H9 (cell line): Measurements from ENCODE around the gene EDC3. TPM values are rescaled to one million over a fixed set of nuclear protein-coding genes. Genes with fewer than 3 reads are reported as not detected.

Source experiments
- DNase-seq: peaks from one replicate; pipeline ENCODE4 v3.0.0-alpha.2; 2017
- H2AFZ ChIP-seq: one replicate; pipeline ENCODE4 v1.6.1; 2013; ENCODE audit warnings: mild to moderate bottlenecking, low read length, control low read depth, moderate library complexity
- H2AK5ac ChIP-seq: 2 replicates; pipeline ENCODE4 v1.6.1; 2013; ENCODE audit warnings: low read length, control low read depth, mixed read lengths; ENCODE audit not compliant: insufficient read length
- H2BK120ac ChIP-seq: one replicate; pipeline ENCODE4 v1.6.1; 2013; ENCODE audit warnings: low read depth, mild to moderate bottlenecking, low read length, control low read depth, inconsistent platforms; ENCODE audit not compliant: poor library complexity, severe bottlenecking
- H2BK12ac ChIP-seq: 2 replicates; pipeline ENCODE4 v1.6.1; 2013; ENCODE audit warnings: low read length, control low read depth, mixed read lengths, low read depth; ENCODE audit not compliant: insufficient read length
- H2BK15ac ChIP-seq: 2 replicates; pipeline ENCODE4 v1.6.1; 2013; ENCODE audit warnings: low read depth, low read length, control low read depth
- H2BK20ac ChIP-seq: one replicate; pipeline ENCODE4 v1.6.1; 2013; ENCODE audit warnings: low read depth, mild to moderate bottlenecking, low read length, control low read depth, inconsistent platforms; ENCODE audit not compliant: poor library complexity, severe bottlenecking
- H2BK5ac ChIP-seq: 2 replicates; pipeline ENCODE4 v1.6.1; 2013; ENCODE audit warnings: low read length, control low read depth, mixed read lengths; ENCODE audit not compliant: insufficient read length
- H3K14ac ChIP-seq: 2 replicates; pipeline ENCODE4 v1.6.1; 2013; ENCODE audit warnings: low read length, control low read depth; ENCODE audit not compliant: insufficient read depth
- H3K18ac ChIP-seq: 2 replicates; pipeline ENCODE4 v1.6.1; 2013; ENCODE audit warnings: low read depth, mild to moderate bottlenecking, mixed read lengths, low read length, control low read depth; ENCODE audit not compliant: insufficient read length
- H3K23ac ChIP-seq: 2 replicates; pipeline ENCODE4 v1.6.1; 2013; ENCODE audit warnings: low read length, control low read depth, mixed read lengths, low read depth; ENCODE audit not compliant: insufficient read length
- H3K23me2 ChIP-seq: 2 replicates; pipeline ENCODE4 v1.6.1; 2013; ENCODE audit warnings: low read depth, mild to moderate bottlenecking, mixed read lengths, low read length, control low read depth; ENCODE audit not compliant: insufficient read length, poor library complexity, severe bottlenecking
- H3K27ac ChIP-seq: 2 replicates; pipeline ENCODE4 v1.5.1; 2013; ENCODE audit warnings: low read length, control low read depth, mixed read lengths, low read depth; ENCODE audit not compliant: insufficient read length
- H3K27me3 ChIP-seq: 2 replicates; pipeline ENCODE4 v1.6.1; 2013; ENCODE audit warnings: low read length, control low read depth, inconsistent platforms; ENCODE audit not compliant: insufficient read depth
- H3K4ac ChIP-seq: 2 replicates; pipeline ENCODE4 v1.6.1; 2013; ENCODE audit warnings: low read depth, mild to moderate bottlenecking, control low read depth, inconsistent platforms, low read length, moderate library complexity
- H3K4me1 ChIP-seq: 2 replicates; pipeline ENCODE4 v1.6.1; 2013; ENCODE audit warnings: low read length, control low read depth, inconsistent platforms; ENCODE audit not compliant: insufficient read depth
- H3K4me2 ChIP-seq: 2 replicates; pipeline ENCODE4 v1.6.1; 2013; ENCODE audit warnings: low read length, control low read depth, mixed read lengths; ENCODE audit not compliant: insufficient read length, insufficient read depth
- H3K56ac ChIP-seq: 2 replicates; pipeline ENCODE4 v1.6.1; 2013; ENCODE audit warnings: low read depth, mild to moderate bottlenecking, mixed read lengths, low read length, control low read depth; ENCODE audit not compliant: insufficient read length
- H3K79me1 ChIP-seq: 2 replicates; pipeline ENCODE4 v1.6.1; 2013; ENCODE audit warnings: low read depth, mild to moderate bottlenecking, moderate library complexity, low read length, control low read depth, inconsistent platforms; ENCODE audit not compliant: insufficient read depth, poor library complexity, severe bottlenecking
- H3K79me2 ChIP-seq: 2 replicates; pipeline ENCODE4 v1.6.1; 2013; ENCODE audit warnings: low read length, control low read depth, inconsistent platforms; ENCODE audit not compliant: insufficient read depth
- H3K9ac ChIP-seq: 2 replicates; pipeline ENCODE4 v1.6.1; 2013; ENCODE audit warnings: low read length, control low read depth, mixed read lengths; ENCODE audit not compliant: insufficient read length; ENCODE audit errors: extremely low read depth
- H3K9me3 ChIP-seq: one replicate; pipeline ENCODE4 v1.6.1; 2013; ENCODE audit warnings: low read depth, low read length, inconsistent platforms; ENCODE audit not compliant: control insufficient read depth
- H3T11ph ChIP-seq: one replicate; pipeline ENCODE4 v1.6.1; 2013; ENCODE audit warnings: mild to moderate bottlenecking, low read length, control low read depth, inconsistent platforms
- H4K20me1 ChIP-seq: one replicate; pipeline ENCODE4 v1.6.1; 2013; ENCODE audit not compliant: control insufficient read depth, insufficient read length, insufficient read depth
- H4K5ac ChIP-seq: 2 replicates; pipeline ENCODE4 v1.6.1; 2013; ENCODE audit warnings: low read depth, mild to moderate bottlenecking, mixed read lengths, low read length, control low read depth; ENCODE audit not compliant: insufficient read length
- H4K8ac ChIP-seq: replicated peaks from 2 replicates; pipeline ENCODE4 v1.6.1; 2013; ENCODE audit warnings: low read length, control low read depth, mixed read lengths, low read depth; ENCODE audit not compliant: insufficient read length
- H4K91ac ChIP-seq: 2 replicates; pipeline ENCODE4 v1.6.1; 2013; ENCODE audit warnings: low read depth, mild to moderate bottlenecking, moderate library complexity, mixed read lengths, low read length, control low read depth; ENCODE audit not compliant: insufficient read length
- H3K27ac Mint-ChIP-seq, 3 experiments: 2 replicates in 2 of 3; 3 replicates in 1 of 3; pipeline ENCODE4 v1.8.0; 2020 to 2021; ENCODE audit warnings: mixed read lengths in 3 of 3, mild to moderate bottlenecking in 1 of 3, moderate library complexity in 1 of 3
- H3K27me3 Mint-ChIP-seq: 2 replicates; pipeline ENCODE4 v1.8.0; 2021; ENCODE audit warnings: low read depth, mild to moderate bottlenecking, moderate library complexity, mixed read lengths
- H3K36me3 Mint-ChIP-seq, 3 experiments: 2 replicates in 2 of 3; 3 replicates in 1 of 3; pipeline ENCODE4 v1.8.0; 2020 to 2021; ENCODE audit warnings: low read depth in 3 of 3, mixed read lengths in 3 of 3; ENCODE audit not compliant: insufficient read depth in 1 of 3
- H3K4me1 Mint-ChIP-seq, 2 experiments: 2 replicates each; pipeline ENCODE4 v1.8.0; 2020; ENCODE audit warnings: mixed read lengths in 2 of 2
- H3K4me3 Mint-ChIP-seq, 2 experiments: 2 replicates in 1 of 2; 3 replicates in 1 of 2; pipeline ENCODE4 v1.8.0; 2020 to 2021; ENCODE audit warnings: mild to moderate bottlenecking in 2 of 2, mixed read lengths in 2 of 2, moderate library complexity in 1 of 2
- H3K9me3 Mint-ChIP-seq, 2 experiments: 2 replicates in 1 of 2; 3 replicates in 1 of 2; pipeline ENCODE4 v1.8.0; 2020; ENCODE audit warnings: mild to moderate bottlenecking in 2 of 2, mixed read lengths in 2 of 2, moderate library complexity in 1 of 2
- CTCF ChIP-seq: fragments of 200-600 bp; sonication (generic); conservative IDR thresholded peaks from 3 replicates; pipeline ENCODE4 v1.8.0; 2021; ENCODE audit warnings: antibody characterized with exemption, mild to moderate bottlenecking
- WGBS: extraction: QIAGEN DNeasy Blood & Tissue Kit; methylation state at CpG from one replicate; pipeline ENCODE4 v1.1.7; 2013; ENCODE audit warnings: missing lambda C conversion rate, low lambda C conversion rate, mixed read lengths; ENCODE audit not compliant: insufficient read length; ENCODE audit errors: extremely low coverage; 5-methylcytosine and 5-hydroxymethylcytosine counted together
- total RNA-seq: library from RNA; stranded (reverse); gene quantifications from 2 replicates; pipeline ENCODE4 v1.2.1, GENCODE V29; 2021

EDC3 gene
- total RNA-seq, 1 experiment from 2014 or later = 60.5 TPM

- no peaks in the 10 kb centered on the region for H3K27me3 ChIP-seq
- no peak overlapping the region for H2BK20ac ChIP-seq
- H3K23me2 ChIP-seq = no peaks in the 10 kb centered on the region
- H3K4me1 ChIP-seq = peaks cover 11% of the 10 kb centered on the region
- H3K14ac ChIP-seq = no peak overlapping the region; the same call in 1 of the 2 replicates
- no peak overlapping the region for H3K4ac ChIP-seq
- H3K4me1 Mint-ChIP-seq = peaks cover 23 to 27% of the 10 kb centered on the region in 2 experiments
- H2BK5ac ChIP-seq = no peak overlapping the region
- H3K4me3 Mint-ChIP-seq = peak overlapping the region; percentile 3 to 33; a peak in 2 of 5 replicates
- no peak for DNase-seq
- WGBS = no CpG with 5 or more reads among the region's 11 CpGs
- no peak overlapping the region for H4K91ac ChIP-seq
- H4K8ac ChIP-seq = no peak overlapping the region
- H2AK5ac ChIP-seq = no peak overlapping the region
- H3K18ac ChIP-seq = no peak overlapping the region
- H3K79me1 ChIP-seq = no peaks in the 10 kb centered on the region
- no peak overlapping the region for H3K23ac ChIP-seq
- H2BK12ac ChIP-seq = no peak overlapping the region
- H2BK15ac ChIP-seq = no peak overlapping the region
- H4K5ac ChIP-seq = no peak overlapping the region
- TF ChIP-seq CTCF = no peak
- H3K27ac Mint-ChIP-seq = peak overlapping the region; percentile 20 to 91 (median 78)
- H3K9me3 ChIP-seq = no peaks in the 10 kb centered on the region
- no peaks in the 10 kb centered on the region for H4K20me1 ChIP-seq
- no peak overlapping the region for H3K27ac ChIP-seq
- H3K36me3 Mint-ChIP-seq = peaks cover 5 to 23% (median 19%) of the 10 kb centered on the region in 3 experiments; a peak in 6 of 7 replicates
- no peaks in the 10 kb centered on the region; the same call in 1 of the 2 replicates for H3K79me2 ChIP-seq
- H3K56ac ChIP-seq = no peak overlapping the region
- no peak overlapping the region for H2AFZ ChIP-seq
- H3K4me2 ChIP-seq = no peak overlapping the region
- H3T11ph ChIP-seq = no peak overlapping the region
- H3K9ac ChIP-seq = no peak overlapping the region
- no peaks in the 10 kb centered on the region for H3K27me3 Mint-ChIP-seq
- no peak overlapping the region for H2BK120ac ChIP-seq
- no peaks in the 10 kb centered on the region for H3K9me3 Mint-ChIP-seq
Measured at GRCh38 chr15:74642734-74643664, 52.8 kb downstream of the EDC3 start.
